Measurements from ENCODE around the gene CXCL13.

GRCh38 chr4:77618383-77619241, 13.0 kb downstream of the CXCL13 start:
- TF ChIP-seq CTCF (IDR thresholded peaks at IDR 0.05) (peak; percentile 74 to 81 (median 79)), POLR2A (IDR thresholded peaks at IDR 0.05) (no peak), EP300 (IDR thresholded peaks at IDR 0.05; ENCODE audit: low read depth) (no peak)

Data from transverse colon (tissue), 3 donors.